ENCODE results near the gene E2F2. TPM values are rescaled to one million over a fixed set of nuclear protein-coding genes. Genes with fewer than 3 reads are reported as not detected.

The E2F2 gene
- total and polyA plus RNA-seq, 2 of the 13 experiments (the other 11 are each of a cell fraction or from before 2014, with no cell fraction given) = 0.65 to 6.6 TPM

DNA sequence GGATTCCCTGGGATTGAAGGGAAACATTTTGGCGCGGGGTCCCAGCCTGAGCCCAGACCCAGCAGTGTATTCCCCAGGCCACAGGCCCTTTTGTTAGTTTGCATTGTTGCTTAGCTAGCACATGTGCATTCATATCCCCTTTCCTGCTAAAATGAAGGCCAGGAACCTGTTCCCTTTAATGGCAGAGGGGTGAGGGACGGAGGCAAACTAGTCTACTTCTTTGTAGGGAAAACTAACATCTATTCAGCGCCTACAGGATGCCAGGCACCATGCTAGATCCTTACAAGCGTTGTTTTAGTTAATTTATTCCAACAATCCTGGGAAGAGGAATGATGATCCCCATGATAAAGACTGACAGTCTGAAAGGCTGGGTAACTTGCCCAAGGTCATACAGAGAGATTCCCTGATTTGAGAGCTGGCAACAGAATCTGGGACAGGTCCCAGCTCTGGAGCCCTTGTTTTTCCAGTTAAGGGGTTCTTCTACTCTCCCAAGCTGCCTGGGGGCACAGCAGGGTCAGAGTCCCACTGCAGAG is 595 bp upstream of the E2F2 start (continued):
- TF ChIP-seq MAZ (IDR thresholded peaks at IDR 0.05; ENCODE audit: borderline replicate concordance, low read depth, low read length) (0 out of 2 replicates have a peak, but pooled peaks have one; percentile 7), MAZ (CRISPR knock-in tag; IDR thresholded peaks at IDR 0.05; ENCODE audit: low read depth) (no peak), NFKB2 (CRISPR knock-in tag; IDR thresholded peaks at IDR 0.05; ENCODE audit: borderline replicate concordance) (no peak)
- TF ChIP-seq, protein P1, sequence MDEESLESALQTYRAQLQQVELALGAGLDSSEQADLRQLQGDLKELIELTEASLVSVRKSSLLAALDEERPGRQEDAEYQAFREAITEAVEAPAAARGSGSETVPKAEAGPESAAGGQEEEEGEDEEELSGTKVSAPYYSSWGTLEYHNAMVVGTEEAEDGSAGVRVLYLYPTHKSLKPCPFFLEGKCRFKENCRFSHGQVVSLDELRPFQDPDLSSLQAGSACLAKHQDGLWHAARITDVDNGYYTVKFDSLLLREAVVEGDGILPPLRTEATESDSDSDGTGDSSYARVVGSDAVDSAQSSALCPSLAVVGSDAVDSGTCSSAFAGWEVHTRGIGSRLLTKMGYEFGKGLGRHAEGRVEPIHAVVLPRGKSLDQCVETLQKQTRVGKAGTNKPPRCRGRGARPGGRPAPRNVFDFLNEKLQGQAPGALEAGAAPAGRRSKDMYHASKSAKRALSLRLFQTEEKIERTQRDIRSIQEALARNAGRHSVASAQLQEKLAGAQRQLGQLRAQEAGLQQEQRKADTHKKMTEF (CRISPR knock-in tag; IDR thresholded peaks at IDR 0.05) = 0 out of 2 replicates have a peak, but pooled peaks have one; percentile 8
- TF ChIP-seq, protein P2, sequence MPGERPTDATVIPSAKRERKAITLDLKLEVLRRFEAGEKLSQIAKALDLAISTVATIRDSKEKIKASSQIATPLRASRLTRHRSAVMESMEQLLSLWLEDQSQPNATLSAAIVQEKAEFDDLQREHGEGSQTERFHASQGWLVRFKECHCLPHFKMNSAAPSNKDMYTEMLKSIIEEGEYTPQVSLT (CRISPR knock-in tag; IDR thresholded peaks at IDR 0.05; ENCODE audit: borderline replicate concordance, low read depth) = no peak
- TF ChIP-seq, protein P3, sequence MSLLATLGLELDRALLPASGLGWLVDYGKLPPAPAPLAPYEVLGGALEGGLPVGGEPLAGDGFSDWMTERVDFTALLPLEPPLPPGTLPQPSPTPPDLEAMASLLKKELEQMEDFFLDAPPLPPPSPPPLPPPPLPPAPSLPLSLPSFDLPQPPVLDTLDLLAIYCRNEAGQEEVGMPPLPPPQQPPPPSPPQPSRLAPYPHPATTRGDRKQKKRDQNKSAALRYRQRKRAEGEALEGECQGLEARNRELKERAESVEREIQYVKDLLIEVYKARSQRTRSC (CRISPR knock-in tag; IDR thresholded peaks at IDR 0.05; ENCODE audit: low read depth) = no peak

- peak overlapping the region; percentile 75 to 83 (median 77) for H3K4me3 ChIP-seq (replicated peaks in 1 of 3; ENCODE audit: insufficient read depth in 1 of 3, low read depth in 2 of 3, low read length in 3 of 3)
- H3K27ac ChIP-seq (ENCODE audit: extremely low read length, insufficient read depth, low read length) = no peak overlapping the region
- peak; percentile 44 for ATAC-seq
- BruUV-seq (replicated peaks) = no TSS peak
- intact Hi-C loops (cut with micrococcal nuclease; ENCODE audit: unreplicated experiment) = loop anchor here (10.0 kb wide), 1 partner anchor 165 kb away; the partner anchor contains the start of gene ZNF436
- peak overlapping the region; percentile 90 for H3K4me2 ChIP-seq (ENCODE audit: low read depth, low read length)
- peaks cover 81% of the 10 kb centered on the region for H3K4me1 ChIP-seq (ENCODE audit: insufficient read depth, low read length)
- H3K9ac ChIP-seq (ENCODE audit: insufficient read depth, low read depth, low read length) = peak overlapping the region; percentile 65
- POLR2A ChIA-PET = interaction anchor here (1.0 kb wide), 1 partner anchor 186 kb away, joined by 4 read pairs; the partner anchor contains the start of gene HNRNPR
- FAIRE-seq = no peak
- no peaks in the 10 kb centered on the region for H3K36me3 ChIP-seq (replicated peaks in 1 of 2; ENCODE audit: control insufficient read depth in 1 of 2, insufficient read depth in 2 of 2, low read length in 2 of 2)
- H3K27me3 ChIP-seq (ENCODE audit: control insufficient read depth in 1 of 2, insufficient read depth in 2 of 2, low read length in 2 of 2) = no peaks in the 10 kb centered on the region
- CTCF ChIA-PET (ENCODE audit: low intra/inter-chr PET ratio, low total read pairs) = no interaction called here
- no peaks in the 10 kb centered on the region for H4K20me1 ChIP-seq (ENCODE audit: insufficient read depth, low read length)
- no peak for DNase-seq (ENCODE audit: low spot score)
- no peaks in the 10 kb centered on the region for H3K9me3 ChIP-seq (ENCODE audit: low read length)
- no peaks in the 10 kb centered on the region for H3K79me2 ChIP-seq (ENCODE audit: insufficient read depth, low read length)
- in situ Hi-C loops (cut with HindIII; ENCODE audit: extremely low pct_ligation_motif_present, low pct_unique_long_range_greater_than_20kb) = loop anchor here (5.0 to 10.0 kb wide), 2 partner anchors 33 to 185 kb away; partner anchors contain the start of gene HNRNPR
- H2AFZ ChIP-seq (ENCODE audit: low read length) = no peak overlapping the region
- WGBS (ENCODE audit: low lambda C conversion rate) = 0% methylated on average over 8 of the region's 22 CpGs
- TF ChIP-seq, protein P4, sequence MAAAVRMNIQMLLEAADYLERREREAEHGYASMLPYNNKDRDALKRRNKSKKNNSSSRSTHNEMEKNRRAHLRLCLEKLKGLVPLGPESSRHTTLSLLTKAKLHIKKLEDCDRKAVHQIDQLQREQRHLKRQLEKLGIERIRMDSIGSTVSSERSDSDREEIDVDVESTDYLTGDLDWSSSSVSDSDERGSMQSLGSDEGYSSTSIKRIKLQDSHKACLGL (CRISPR knock-in tag; IDR thresholded peaks at IDR 0.05) = 0 out of 2 replicates have a peak, but pooled peaks have one; percentile 17
- 0 out of 2 replicates have a peak, but pooled peaks have one; percentile 39 for TF ChIP-seq SNAI1 (CRISPR knock-in tag; IDR thresholded peaks at IDR 0.05; ENCODE audit: borderline replicate concordance)
- TF ChIP-seq ZNF773 (CRISPR knock-in tag; IDR thresholded peaks at IDR 0.05; ENCODE audit: borderline replicate concordance) = 0 out of 2 replicates have a peak, but pooled peaks have one; percentile 44
- TF ChIP-seq ZNF24 (IDR thresholded peaks at IDR 0.05) = peak; percentile 53; the same call in 1 of the 2 replicates
- no peak for TF ChIP-seq RARG (CRISPR knock-in tag; IDR thresholded peaks at IDR 0.05; ENCODE audit: low read depth)
- TF ChIP-seq ZNF777 (CRISPR knock-in tag; IDR thresholded peaks at IDR 0.05) = peak; percentile 94
- TF ChIP-seq KMT2A (CRISPR knock-in tag; IDR thresholded peaks at IDR 0.05) = 0 out of 2 replicates have a peak, but pooled peaks have one; percentile 1
- no peak for TF ChIP-seq SOX13 (IDR thresholded peaks at IDR 0.05)
- no peak for TF ChIP-seq SOX13 (CRISPR knock-in tag; conservative IDR thresholded peaks at IDR 0.05 in 1 of 2, IDR thresholded peaks at IDR 0.05 in 1 of 2)
- TF ChIP-seq, protein P5, sequence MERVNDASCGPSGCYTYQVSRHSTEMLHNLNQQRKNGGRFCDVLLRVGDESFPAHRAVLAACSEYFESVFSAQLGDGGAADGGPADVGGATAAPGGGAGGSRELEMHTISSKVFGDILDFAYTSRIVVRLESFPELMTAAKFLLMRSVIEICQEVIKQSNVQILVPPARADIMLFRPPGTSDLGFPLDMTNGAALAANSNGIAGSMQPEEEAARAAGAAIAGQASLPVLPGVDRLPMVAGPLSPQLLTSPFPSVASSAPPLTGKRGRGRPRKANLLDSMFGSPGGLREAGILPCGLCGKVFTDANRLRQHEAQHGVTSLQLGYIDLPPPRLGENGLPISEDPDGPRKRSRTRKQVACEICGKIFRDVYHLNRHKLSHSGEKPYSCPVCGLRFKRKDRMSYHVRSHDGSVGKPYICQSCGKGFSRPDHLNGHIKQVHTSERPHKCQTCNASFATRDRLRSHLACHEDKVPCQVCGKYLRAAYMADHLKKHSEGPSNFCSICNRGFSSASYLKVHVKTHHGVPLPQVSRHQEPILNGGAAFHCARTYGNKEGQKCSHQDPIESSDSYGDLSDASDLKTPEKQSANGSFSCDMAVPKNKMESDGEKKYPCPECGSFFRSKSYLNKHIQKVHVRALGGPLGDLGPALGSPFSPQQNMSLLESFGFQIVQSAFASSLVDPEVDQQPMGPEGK (CRISPR knock-in tag; IDR thresholded peaks at IDR 0.05) = no peak
Observed at GRCh38 chr1:23530087-23530746, 816 bp downstream of the E2F2 start.

Measured in HepG2 (cell line).